Mesendoderm (in vitro differentiated cells): ENCODE measurements around the gene SNAP25. TPM values are rescaled to one million over a fixed set of nuclear protein-coding genes. Genes with fewer than 3 reads are reported as not detected.

Experiments used
- DNase-seq: peaks from one replicate; pipeline ENCODE4 v3.0.0; 2013
- H2AK5ac ChIP-seq: 2 replicates; pipeline ENCODE4 v1.6.1; 2013; ENCODE audit warnings: low read length, inconsistent platforms
- H2BK120ac ChIP-seq: 2 replicates; pipeline ENCODE4 v1.6.1; 2013; ENCODE audit warnings: low read depth, mild to moderate bottlenecking, low read length, moderate library complexity, mixed read lengths
- H2BK15ac ChIP-seq: replicated peaks from 2 replicates; pipeline ENCODE4 v1.6.1; 2013; ENCODE audit warnings: low read depth, mild to moderate bottlenecking, moderate library complexity
- H2BK5ac ChIP-seq: 2 replicates; pipeline ENCODE4 v1.6.1; 2013; ENCODE audit warnings: low read length, inconsistent platforms
- H3K18ac ChIP-seq: 2 replicates; pipeline ENCODE4 v1.6.1; 2013; ENCODE audit warnings: mild to moderate bottlenecking, low read length, mixed read lengths
- H3K23ac ChIP-seq: one replicate; pipeline ENCODE4 v1.6.1; 2013; ENCODE audit warnings: low read length
- H3K27ac ChIP-seq: 2 replicates; pipeline ENCODE4 v1.5.1; 2013; ENCODE audit warnings: low read depth, mild to moderate bottlenecking, inconsistent platforms, low read length, moderate library complexity
- H3K27me3 ChIP-seq: 2 replicates; pipeline ENCODE4 v1.6.1; 2013; ENCODE audit warnings: low read length, control low read depth, mild to moderate bottlenecking, inconsistent platforms; ENCODE audit not compliant: insufficient read depth, poor library complexity
- H3K36me3 ChIP-seq: 2 replicates; pipeline ENCODE4 v1.6.1; 2013; ENCODE audit warnings: low read length, inconsistent platforms; ENCODE audit not compliant: control insufficient read depth, insufficient read depth
- H3K4ac ChIP-seq: one replicate; pipeline ENCODE4 v1.6.1; 2013; ENCODE audit warnings: low read depth, mild to moderate bottlenecking, low read length, moderate library complexity
- H3K4me1 ChIP-seq: 2 replicates; pipeline ENCODE4 v1.6.1; 2013; ENCODE audit warnings: low read depth, low read length, inconsistent platforms; ENCODE audit not compliant: control insufficient read depth
- H3K4me2 ChIP-seq: 2 replicates; pipeline ENCODE4 v1.6.1; 2013; ENCODE audit warnings: low read length
- H3K4me3 ChIP-seq: 2 replicates; pipeline ENCODE4 v1.5.1; 2013; ENCODE audit warnings: mild to moderate bottlenecking, low read length
- H3K56ac ChIP-seq: one replicate; pipeline ENCODE4 v1.6.1; 2013; ENCODE audit warnings: low read length
- H3K79me1 ChIP-seq: 2 replicates; pipeline ENCODE4 v1.6.1; 2013; ENCODE audit warnings: low read length, inconsistent platforms
- H3K79me2 ChIP-seq: 2 replicates; pipeline ENCODE4 v1.6.1; 2013; ENCODE audit warnings: mild to moderate bottlenecking, low read length; ENCODE audit not compliant: control insufficient read depth, insufficient read depth
- H3K9ac ChIP-seq: 2 replicates; pipeline ENCODE4 v1.6.1; 2013; ENCODE audit warnings: low read length, inconsistent platforms
- H4K5ac ChIP-seq: one replicate; pipeline ENCODE4 v1.6.1; 2013; ENCODE audit warnings: low read length
- H4K8ac ChIP-seq: one replicate; pipeline ENCODE4 v1.6.1; 2013; ENCODE audit warnings: low read depth, mild to moderate bottlenecking, control low read depth, low read length, moderate library complexity
- WGBS: extraction: QIAGEN DNeasy Blood & Tissue Kit; methylation state at CpG from one replicate; pipeline ENCODE4 v1.1.7; 2013; ENCODE audit warnings: low lambda C conversion rate, missing lambda C conversion rate; ENCODE audit not compliant: insufficient coverage; ENCODE audit errors: extremely low coverage; 5-methylcytosine and 5-hydroxymethylcytosine counted together
- polyA plus RNA-seq, 2 experiments: library from polyadenylated mRNA; stranded (reverse); fragments of 200-250 nt; gene quantifications; one replicate each; pipeline ENCODE4 v1.2.3, GENCODE V29; 2013

Gene SNAP25
- 0.22 TPM for polyA plus RNA-seq (2013, experiment 1 of 2)
- 0.20 TPM for polyA plus RNA-seq (2013, experiment 2 of 2)

- no peak within 1 kb of the TSS for H2AK5ac ChIP-seq
- H3K56ac ChIP-seq = peak within 1 kb of the TSS; percentile 65
- no peak within 1 kb of the TSS for H2BK120ac ChIP-seq
- peaks cover 2% of the 10 kb centered on the region for H3K27me3 ChIP-seq
- no CpG with 5 or more reads among the region's 53 CpGs for WGBS
- H3K18ac ChIP-seq = peak within 1 kb of the TSS; percentile 54
- H3K4me2 ChIP-seq = peak within 1 kb of the TSS; percentile 97
- H2BK5ac ChIP-seq = no peak within 1 kb of the TSS
- peak within 1 kb of the TSS; percentile 42 for H3K4me3 ChIP-seq
- no peaks in the 10 kb centered on the region for H3K79me1 ChIP-seq
- no peak within 1 kb of the TSS for H4K8ac ChIP-seq
- H3K4ac ChIP-seq = peak within 1 kb of the TSS; percentile 76
- H3K4me1 ChIP-seq = no peaks in the 10 kb centered on the region
- no peaks in the 10 kb centered on the region for H3K79me2 ChIP-seq
- no peaks in the 10 kb centered on the region for H3K36me3 ChIP-seq
- H3K9ac ChIP-seq = peak within 1 kb of the TSS; percentile 53
- DNase-seq = peak; percentile 97
- peak within 1 kb of the TSS; percentile 43 for H3K27ac ChIP-seq
- H4K5ac ChIP-seq = no peak within 1 kb of the TSS
- no peak within 1 kb of the TSS for H3K23ac ChIP-seq
- no peak within 1 kb of the TSS for H2BK15ac ChIP-seq
Observed at GRCh38 chr20:10218536-10219451, at the start of gene SNAP25. SNAP25 (plus strand) TSS chr20:10218830; CDS start chr20:10275492, 56,662 bp downstream.

DNA sequence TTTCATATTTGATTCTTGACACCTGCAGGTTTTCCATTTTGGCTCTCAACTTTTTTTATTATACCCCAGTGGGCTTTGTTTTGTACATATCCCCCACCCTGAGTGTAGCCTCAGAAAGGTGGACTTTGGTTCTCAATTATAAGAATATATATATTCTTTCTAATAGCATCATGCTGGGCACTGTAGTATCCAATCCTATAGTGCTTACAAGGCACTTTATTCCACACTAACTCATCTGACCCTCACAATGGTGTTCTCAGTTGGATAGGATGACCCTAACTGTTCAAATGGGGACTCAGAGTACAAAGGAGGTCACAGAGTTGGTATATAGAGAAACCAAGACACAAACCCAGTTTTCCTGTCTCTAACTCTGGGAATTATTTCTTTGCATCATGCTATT lies 48.9 kb upstream of the SNAP25 start:
- Histone ChIP-seq H3K79me2 (no peaks in the 10 kb centered on the region), H3K18ac (no peak overlapping the region), H2BK5ac (no peak overlapping the region), H4K5ac (no peak overlapping the region), H3K27me3 (no peaks in the 10 kb centered on the region), H3K23ac (no peak overlapping the region), H3K9ac (no peak overlapping the region), H3K36me3 (no peaks in the 10 kb centered on the region), H3K4me3 (no peak overlapping the region), H3K56ac (no peak overlapping the region), H2BK15ac (no peak overlapping the region), H3K4me1 (peaks cover 3% of the 10 kb centered on the region), H3K27ac (no peak overlapping the region), H3K79me1 (no peaks in the 10 kb centered on the region), H3K4ac (no peak overlapping the region), H2AK5ac (no peak overlapping the region), H2BK120ac (no peak overlapping the region), H3K4me2 (no peak overlapping the region), H4K8ac (no peak overlapping the region)
- no peak for DNase-seq

DNA sequence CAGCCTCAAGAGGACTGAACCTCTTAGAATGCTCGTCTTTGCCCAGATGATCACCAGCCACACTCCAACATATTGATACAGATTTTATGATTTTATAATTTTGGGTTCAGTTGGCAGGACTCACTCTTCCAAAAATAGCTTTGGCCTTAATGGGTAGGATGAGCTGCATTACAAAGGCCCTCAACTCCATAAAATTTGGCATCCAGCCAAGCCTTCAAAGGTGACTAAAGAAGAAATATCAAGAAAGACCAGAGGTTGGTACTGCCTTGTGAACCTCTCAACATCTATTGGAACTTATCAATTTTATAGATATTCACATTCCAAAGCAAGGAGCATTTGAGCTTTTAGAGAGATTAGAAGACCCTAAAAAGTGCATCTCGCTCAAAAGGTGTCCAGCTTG lies 48.4 kb upstream of the SNAP25 start:
- H3K36me3 ChIP-seq = no peaks in the 10 kb centered on the region
- H2BK5ac ChIP-seq = no peak overlapping the region
- no peak overlapping the region for H3K9ac ChIP-seq
- no CpG with 5 or more reads among the region's 2 CpGs for WGBS
- no peak overlapping the region for H2BK120ac ChIP-seq
- peaks cover 3% of the 10 kb centered on the region for H3K4me1 ChIP-seq
- H3K56ac ChIP-seq = no peak overlapping the region
- H3K4me3 ChIP-seq = no peak overlapping the region
- H2AK5ac ChIP-seq = no peak overlapping the region
- H3K79me1 ChIP-seq = no peaks in the 10 kb centered on the region
- H4K8ac ChIP-seq = no peak overlapping the region
- no peak overlapping the region for H3K23ac ChIP-seq
- no peaks in the 10 kb centered on the region for H3K27me3 ChIP-seq
- no peak overlapping the region for H3K18ac ChIP-seq
- no peaks in the 10 kb centered on the region for H3K79me2 ChIP-seq
- H2BK15ac ChIP-seq = no peak overlapping the region
- no peak for DNase-seq
- no peak overlapping the region for H3K27ac ChIP-seq
- H4K5ac ChIP-seq = no peak overlapping the region
- no peak overlapping the region for H3K4ac ChIP-seq
- no peak overlapping the region for H3K4me2 ChIP-seq

GRCh38 chr20:10171864-10172751 lies 46.5 kb upstream of the SNAP25 start:
- H3K56ac ChIP-seq = peak overlapping the region; percentile 52
- WGBS = no CpG with 5 or more reads among the region's 47 CpGs

DNA sequence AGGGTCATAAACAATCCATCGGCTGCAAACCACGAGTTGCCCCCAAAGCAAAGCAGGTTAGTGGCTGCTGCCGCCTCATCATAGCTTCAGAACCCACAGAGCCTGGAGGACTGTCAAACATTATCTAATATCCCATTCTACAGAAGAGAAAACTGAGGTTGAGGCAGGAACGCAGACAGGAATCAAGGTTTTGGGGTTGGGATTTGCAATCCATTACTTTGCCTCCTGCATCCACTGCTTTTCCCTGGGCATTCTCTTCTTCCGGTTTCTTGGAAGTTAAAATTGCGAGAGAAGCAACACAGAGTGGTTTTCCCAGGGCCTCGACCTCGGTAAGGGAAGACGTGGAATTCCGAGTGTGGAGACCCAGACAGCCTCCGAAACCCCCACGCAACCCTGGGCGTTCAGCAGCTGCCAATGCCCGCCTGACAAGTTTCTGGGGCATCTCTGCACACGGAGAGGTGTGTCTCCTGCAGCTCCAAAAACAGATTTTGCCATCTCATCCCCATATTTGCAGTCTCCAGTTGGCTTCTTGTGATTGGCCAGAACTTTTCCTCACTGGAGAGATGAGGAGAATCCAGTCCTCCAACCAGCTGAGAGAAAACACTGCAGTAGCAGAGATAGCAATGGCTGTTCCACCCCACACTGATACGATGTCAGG lies 45.5 kb upstream of the SNAP25 start:
- Histone ChIP-seq H2BK15ac (no peak overlapping the region), H3K23ac (no peak overlapping the region), H3K4me2 (no peak overlapping the region), H4K8ac (no peak overlapping the region), H2AK5ac (no peak overlapping the region), H3K36me3 (no peaks in the 10 kb centered on the region), H3K9ac (no peak overlapping the region), H2BK120ac (no peak overlapping the region), H3K56ac (no peak overlapping the region), H2BK5ac (no peak overlapping the region), H3K4ac (no peak overlapping the region), H3K27me3 (no peaks in the 10 kb centered on the region), H3K18ac (no peak overlapping the region), H3K4me1 (peaks cover 3% of the 10 kb centered on the region), H3K79me2 (no peaks in the 10 kb centered on the region), H3K27ac (no peak overlapping the region), H4K5ac (no peak overlapping the region), H3K79me1 (no peaks in the 10 kb centered on the region), H3K4me3 (no peak overlapping the region)
- no CpG with 5 or more reads among the region's 16 CpGs for WGBS
- DNase-seq = no peak

More at GRCh38 chr20:10171864-10172751, 46.5 kb upstream of the SNAP25 start:
- Histone ChIP-seq H3K36me3 (no peaks in the 10 kb centered on the region), H3K27ac (no peak overlapping the region), H3K23ac (no peak overlapping the region), H3K4ac (no peak overlapping the region), H3K4me2 (peak overlapping the region; percentile 72), H4K5ac (no peak overlapping the region), H3K4me3 (peak overlapping the region; percentile 23), H2BK120ac (no peak overlapping the region), H4K8ac (no peak overlapping the region), H3K18ac (peak overlapping the region; percentile 64), H3K27me3 (no peaks in the 10 kb centered on the region), H3K79me2 (no peaks in the 10 kb centered on the region), H2BK15ac (no peak overlapping the region), H3K79me1 (no peaks in the 10 kb centered on the region), H2BK5ac (no peak overlapping the region), H3K9ac (peak overlapping the region; percentile 20), H2AK5ac (no peak overlapping the region), H3K4me1 (peaks cover 3% of the 10 kb centered on the region)
- DNase-seq = peak; percentile 66
